NCI-H1694 treated with DMSO at 0.1 percent for 48 hours (cell line): ENCODE results near the gene NPR2.
A peak's percentile ranks its signal among the peaks of the same experiment; 100 is the strongest.

ENCODE experiments used
- DNase-seq: peaks from one replicate; lab custom pipeline; 2025; lab: John Stamatoyannopoulos, UW

Gene NPR2

DNA sequence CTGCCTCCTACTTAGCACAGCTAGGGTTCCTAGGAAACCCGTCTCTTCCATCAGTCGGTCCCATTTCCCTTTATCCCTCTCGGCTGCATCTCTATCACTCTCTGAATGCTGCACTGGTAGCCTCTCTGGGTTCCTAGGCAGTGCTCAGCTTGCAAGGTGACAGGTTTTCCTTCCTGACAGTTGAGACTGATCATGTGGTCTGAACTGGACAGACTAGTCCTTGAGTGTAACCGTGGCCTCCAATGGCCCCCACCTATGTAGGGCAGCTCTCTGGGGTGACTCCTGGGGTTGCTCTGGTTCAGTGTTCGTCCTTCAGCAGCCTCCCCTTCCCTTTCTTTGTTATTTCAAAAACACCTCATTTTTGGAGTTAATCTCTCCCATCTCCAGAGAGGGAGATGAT is 41.4 kb downstream of the NPR2 start:
- no peak for DNase-seq

DNA sequence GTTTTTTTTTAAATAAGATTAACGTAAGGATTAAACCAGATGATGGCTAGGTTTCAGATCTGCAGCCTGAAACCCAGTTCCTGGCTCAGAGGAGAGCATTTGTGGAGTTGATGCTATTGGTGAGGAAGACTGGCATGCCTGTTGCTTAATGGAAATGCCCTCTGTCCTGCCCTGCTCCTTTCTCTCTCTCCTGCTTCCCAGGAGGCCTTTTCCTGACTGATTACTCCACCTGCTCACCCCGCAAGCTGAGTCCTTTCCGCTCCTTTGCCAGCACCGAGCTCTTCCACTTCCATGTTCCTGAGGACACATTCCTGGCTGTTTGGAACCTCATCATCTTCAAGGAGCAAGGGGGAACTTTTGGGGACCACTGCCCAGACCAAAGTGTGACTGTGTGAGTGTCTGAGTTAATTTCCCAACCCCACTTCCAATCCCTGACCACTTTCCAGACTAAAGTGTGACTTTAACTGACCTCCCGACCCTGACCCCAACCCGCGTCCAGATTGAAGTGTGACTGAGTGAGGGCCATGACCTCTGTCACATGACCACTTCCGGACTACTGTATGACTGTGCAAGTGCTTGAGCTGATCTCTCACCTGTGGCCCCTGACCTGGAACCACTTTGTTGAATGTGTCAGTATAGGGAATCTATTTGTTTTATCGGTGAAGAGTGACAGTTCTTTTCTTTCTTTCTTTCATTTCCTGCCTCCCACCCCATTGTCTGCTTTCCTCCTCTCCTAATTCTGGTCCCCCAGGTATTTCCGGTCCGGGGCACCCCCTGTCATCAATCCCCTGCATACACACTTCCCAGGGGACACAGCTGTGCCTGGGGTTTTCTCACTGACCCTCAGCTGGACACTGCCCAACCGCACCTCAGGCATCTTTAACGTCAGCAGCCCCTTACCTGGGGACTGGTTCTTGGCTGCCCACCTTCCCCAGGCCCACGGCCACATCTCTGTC is 43.1 kb downstream of the NPR2 start:
- DNase-seq: no peak

DNA sequence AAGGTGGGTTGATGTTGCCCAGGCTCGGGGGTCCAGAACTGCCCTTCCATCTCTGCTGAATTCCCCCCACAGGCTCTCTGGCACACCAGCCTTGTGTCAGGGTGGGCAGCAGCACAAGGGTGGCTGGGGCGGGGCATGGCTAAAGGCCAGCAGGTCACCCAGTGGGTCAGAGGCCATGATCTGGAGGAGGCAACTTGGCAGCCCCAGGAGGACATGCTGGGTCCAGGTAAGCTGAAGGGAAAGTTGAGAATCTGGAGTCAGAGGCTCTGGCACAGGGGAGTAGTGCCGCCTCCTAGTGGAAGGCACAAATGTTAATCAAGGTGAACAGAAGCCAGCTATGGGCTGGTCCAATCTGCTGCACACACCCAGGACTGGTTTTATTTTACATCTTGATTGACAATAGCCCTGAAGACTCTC is 43.8 kb downstream of the NPR2 start:
- DNase-seq: no peak

- no peak for DNase-seq
Measured at GRCh38 chr9:35835766-35836165, 44.4 kb downstream of the NPR2 start.

GRCh38 chr9:35836595-35836994 is 45.2 kb downstream of the NPR2 start:
- DNase-seq: no peak

- no peak for DNase-seq
Measured at GRCh38 chr9:35839926-35840325, 48.5 kb downstream of the NPR2 start.

DNA sequence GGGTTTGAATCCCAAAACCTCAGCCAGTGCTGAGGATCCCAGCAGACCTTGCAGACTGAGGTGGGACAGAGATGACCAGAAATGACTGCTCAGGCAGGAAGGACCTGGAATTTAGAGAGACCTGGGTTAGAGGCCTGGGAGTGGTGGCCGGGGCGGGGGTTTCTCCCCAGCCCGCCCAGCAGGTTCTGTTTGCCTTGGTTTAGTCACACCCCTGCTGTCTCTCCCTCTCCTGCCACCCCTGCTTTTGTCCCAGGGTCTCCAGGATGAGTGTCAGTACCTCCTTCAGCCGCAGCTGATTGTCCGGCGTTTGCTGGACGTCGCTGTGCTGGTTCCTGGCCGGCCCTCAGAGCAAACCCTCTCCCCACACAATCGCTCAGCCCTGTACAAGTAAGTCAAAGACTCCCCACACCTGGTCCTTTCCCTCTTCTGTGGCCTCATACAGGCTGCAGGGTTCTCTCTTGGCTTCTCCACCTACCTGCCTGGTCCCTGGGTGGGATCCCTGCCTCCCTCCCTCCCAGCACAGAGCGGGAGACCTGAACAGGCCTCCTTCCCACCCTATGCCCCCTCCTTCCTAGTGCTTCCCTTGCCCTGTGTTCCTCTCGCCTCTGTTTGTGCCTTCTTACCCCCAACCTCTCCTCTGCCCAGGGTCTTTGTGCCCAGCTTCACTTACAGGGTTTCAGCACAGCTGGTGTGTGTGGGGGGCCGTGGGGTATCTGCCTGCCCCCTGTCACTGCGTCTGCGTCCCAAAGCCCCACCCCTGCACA is 49.7 kb downstream of the NPR2 start:
- no peak for DNase-seq

DNA sequence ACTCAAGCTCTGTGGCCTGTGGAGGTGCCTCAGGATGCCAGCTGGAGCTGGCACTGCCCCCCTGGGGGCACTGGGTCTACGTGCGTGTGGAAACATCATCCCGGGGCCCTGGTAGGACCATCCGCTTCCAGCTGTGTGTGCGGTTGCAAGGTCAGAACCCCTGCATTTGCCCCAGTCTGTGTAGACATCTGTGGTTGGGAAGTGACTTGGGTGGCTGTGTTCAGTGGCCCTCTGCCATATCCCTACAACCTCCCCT is 50.2 kb downstream of the NPR2 start:
- DNase-seq: no peak

GRCh38 chr9:35842020-35842745 is 50.8 kb downstream of the NPR2 start:
- no peak for DNase-seq

- no peak for DNase-seq
Measured at GRCh38 chr9:35842795-35843194, 51.4 kb downstream of the NPR2 start.

DNA sequence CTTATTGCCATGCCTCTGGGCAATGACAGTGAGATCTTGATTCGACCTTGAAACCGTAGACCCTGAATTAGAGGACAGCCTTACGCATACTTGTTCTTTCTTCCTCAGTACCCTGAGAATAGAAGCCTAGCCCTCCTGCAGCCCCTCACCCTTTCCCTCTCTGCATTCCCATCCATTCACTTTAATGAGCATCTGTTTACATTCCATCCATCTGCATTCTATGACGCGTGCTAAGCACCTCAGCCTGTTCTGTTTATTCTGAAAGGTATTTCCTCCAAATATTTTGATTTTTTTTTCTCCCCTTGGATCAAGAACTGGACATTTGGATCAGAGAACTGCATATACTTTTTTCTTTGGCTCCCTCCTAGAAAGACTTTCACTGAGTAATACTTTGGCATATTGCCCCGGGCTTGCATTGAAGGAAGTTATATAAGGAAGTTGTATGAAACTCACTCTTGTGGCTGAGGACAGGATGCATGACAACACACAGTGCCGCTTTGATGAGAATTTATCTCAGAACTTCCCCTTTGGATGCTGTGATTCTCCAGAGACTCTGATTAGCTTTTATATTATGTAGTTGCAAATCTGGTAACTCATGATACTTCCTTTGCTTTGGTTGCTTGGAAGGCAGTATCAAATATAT is 53.4 kb downstream of the NPR2 start:
- peak; percentile 34 for DNase-seq

GRCh38 chr9:35845824-35846771 is 54.7 kb downstream of the NPR2 start:
- DNase-seq: no peak

- peak; percentile 92 for DNase-seq
Measured at GRCh38 chr9:35847792-35848572, 56.6 kb downstream of the NPR2 start.

DNA sequence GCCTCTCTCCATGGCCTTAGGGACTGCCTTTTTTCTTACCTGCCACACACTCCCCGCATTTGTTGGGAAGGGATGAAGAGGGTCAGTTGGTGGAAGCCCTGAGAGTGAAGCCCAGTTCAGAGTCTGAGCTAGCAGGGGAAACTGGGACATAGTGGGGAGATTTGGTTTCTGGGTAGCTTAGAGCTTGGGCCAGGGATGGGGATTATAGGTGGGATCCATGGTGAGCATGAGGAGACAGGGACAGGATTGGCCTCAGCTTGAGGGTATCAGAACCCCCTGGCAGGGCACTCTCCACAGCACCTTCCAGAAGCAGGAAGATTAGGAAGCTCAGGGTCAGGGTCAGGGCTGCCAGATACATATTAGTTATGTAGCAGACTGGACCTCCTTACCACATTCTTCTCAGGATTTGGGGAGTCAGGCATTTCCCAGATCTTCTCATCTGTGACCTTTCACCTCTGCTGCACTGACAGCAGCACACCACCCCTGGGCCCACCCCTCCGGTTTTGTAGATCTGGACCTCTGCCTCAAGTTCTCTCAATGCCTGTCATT is 61.0 kb downstream of the NPR2 start:
- DNase-seq: no peak

DNA sequence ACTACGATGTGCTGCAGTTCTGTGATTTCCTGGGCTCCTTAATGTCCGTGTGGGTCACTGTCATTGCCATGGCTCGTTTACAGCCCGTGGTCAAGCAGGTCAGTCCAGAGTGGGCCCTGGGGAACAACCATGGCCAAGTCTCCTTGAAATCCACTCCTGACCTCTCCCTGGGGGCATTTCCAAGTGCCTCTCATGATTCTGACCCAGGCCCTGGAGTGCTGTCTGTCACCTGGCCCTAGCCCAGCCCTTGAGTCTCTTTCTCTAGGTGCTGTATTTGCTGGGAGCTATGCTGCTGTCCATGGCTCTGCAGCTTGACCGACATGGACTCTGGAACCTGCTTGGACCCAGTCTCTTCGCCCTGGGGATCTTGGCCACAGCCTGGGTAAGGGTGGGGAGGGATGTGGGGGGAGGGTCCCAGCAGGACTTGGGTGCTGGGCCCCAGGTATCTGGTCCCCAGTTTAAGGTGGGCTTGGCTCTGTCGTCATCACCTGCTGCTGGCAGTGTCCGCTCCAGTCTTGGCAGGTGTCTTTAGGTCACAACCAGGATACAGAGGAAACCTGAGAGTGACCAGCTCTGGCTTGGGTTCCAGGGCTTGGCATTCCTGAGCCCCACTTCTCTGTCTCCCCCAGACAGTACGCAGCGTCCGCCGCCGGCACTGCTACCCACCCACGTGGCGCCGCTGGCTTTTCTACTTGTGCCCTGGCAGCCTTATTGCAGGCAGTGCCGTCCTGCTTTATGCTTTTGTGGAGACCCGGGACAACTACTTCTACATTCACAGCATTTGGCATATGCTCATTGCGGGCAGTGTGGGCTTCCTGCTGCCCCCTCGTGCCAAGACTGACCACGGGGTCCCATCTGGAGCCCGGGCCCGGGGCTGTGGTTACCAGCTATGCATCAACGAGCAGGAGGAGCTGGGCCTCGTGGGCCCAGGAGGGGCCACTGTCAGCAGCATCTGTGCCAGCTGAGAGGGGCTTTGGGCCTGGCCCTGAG is 61.8 kb downstream of the NPR2 start:
- DNase-seq: no peak

DNA sequence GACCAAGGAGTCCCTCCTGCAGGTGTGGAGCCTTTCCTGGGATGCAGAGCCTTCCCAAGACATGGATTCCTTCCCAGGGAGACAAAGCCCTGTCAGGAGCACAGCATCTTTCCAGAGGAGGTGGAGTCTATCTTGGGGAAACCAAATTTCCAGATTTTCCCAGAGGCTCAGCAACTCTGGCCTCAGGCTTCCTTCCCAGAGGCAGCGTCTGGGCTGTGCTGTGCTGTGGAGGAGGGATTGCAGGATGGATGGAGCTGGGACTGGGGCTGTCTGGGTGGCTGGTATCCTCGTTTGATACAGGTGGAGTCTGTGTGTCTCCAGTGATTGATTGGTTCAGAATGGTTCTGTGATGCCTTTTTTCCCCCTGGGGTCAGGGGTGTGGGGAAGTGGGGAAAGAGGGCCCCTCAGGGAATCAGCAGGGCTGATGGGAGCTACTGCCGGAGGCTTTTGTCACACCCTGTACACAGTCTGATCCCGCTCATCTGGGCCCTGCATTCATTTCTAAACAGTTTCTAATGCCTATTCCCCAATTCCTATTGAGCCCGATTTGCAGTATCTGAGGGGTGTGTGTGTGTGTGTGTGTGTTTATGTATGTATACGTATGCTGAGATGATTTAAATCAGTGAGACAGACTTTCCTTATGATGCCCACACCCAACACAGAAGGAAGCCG is 62.8 kb downstream of the NPR2 start:
- DNase-seq: no peak

- DNase-seq: no peak
Measured at GRCh38 chr9:35856206-35856605, 64.8 kb downstream of the NPR2 start.

GRCh38 chr9:35856882-35857281 is 65.5 kb downstream of the NPR2 start:
- no peak for DNase-seq
